Muscle layer of duodenum (tissue), 2 donors: ENCODE results near the gene FEV.
"Not testable (repeated sequence)": the region's sequence is repeated elsewhere in the genome, so short reads cannot be mapped to it uniquely, and the experiment has no call there.

Experiments used
- H3K27ac ChIP-seq: one replicate; pipeline ENCODE4 v1.7.0; 2013; ENCODE audit warnings: mild to moderate bottlenecking, low read length
- H3K27me3 ChIP-seq: one replicate; pipeline ENCODE4 v1.7.0; 2013; ENCODE audit warnings: low read depth, mild to moderate bottlenecking, control low read depth, low read length
- H3K36me3 ChIP-seq, 2 donors: one replicate each; pipeline ENCODE4 v1.7.0; 2013; ENCODE audit warnings: low read length in 2 of 2, control low read depth in 1 of 2, mild to moderate bottlenecking in 1 of 2; ENCODE audit not compliant: insufficient read depth in 2 of 2, control insufficient read depth in 1 of 2
- H3K4me1 ChIP-seq, 2 donors: one replicate each; pipeline ENCODE4 v1.7.0; 2013; ENCODE audit warnings: low read length in 2 of 2, mild to moderate bottlenecking in 2 of 2, control low read depth in 1 of 2, moderate library complexity in 1 of 2; ENCODE audit not compliant: insufficient read depth in 2 of 2, control insufficient read depth in 1 of 2
- H3K4me3 ChIP-seq, 2 donors: one replicate each; pipeline ENCODE4 v1.7.0; 2013; ENCODE audit warnings: low read length in 2 of 2, low read depth in 1 of 2, mild to moderate bottlenecking in 1 of 2
- H3K9me3 ChIP-seq, 2 donors: one replicate each; pipeline ENCODE4 v1.7.0; 2013; ENCODE audit warnings: low read length in 2 of 2, control low read depth in 1 of 2, mild to moderate bottlenecking in 1 of 2; ENCODE audit not compliant: control insufficient read depth in 1 of 2
- donor health status: healthy.

FEV gene

GRCh38 chr2:218952160-218952559 lies 32.8 kb downstream of the FEV start:
- Histone ChIP-seq H3K36me3 (no peaks in the 10 kb centered on the region), H3K27ac (no peak overlapping the region), H3K4me1 (no peaks in the 10 kb centered on the region), H3K4me3 (no peak overlapping the region), H3K9me3 (no peaks in the 10 kb centered on the region), H3K27me3 (peaks cover 6% of the 10 kb centered on the region)

- Histone ChIP-seq H3K4me1 (no peaks in the 10 kb centered on the region), H3K4me3 (no peak overlapping the region), H3K27ac (no peak overlapping the region), H3K27me3 (no peaks in the 10 kb centered on the region), H3K36me3 (no peaks in the 10 kb centered on the region), H3K9me3 (no peaks in the 10 kb centered on the region)
These were observed 38.4 kb downstream of the FEV start for GRCh38 chr2:218946621-218947020.

GRCh38 chr2:218944759-218945404 lies 40.1 kb downstream of the FEV start:
- Histone ChIP-seq H3K27ac (no peak overlapping the region), H3K9me3 (no peaks in the 10 kb centered on the region), H3K4me1 (no peaks in the 10 kb centered on the region), H3K36me3 (no peaks in the 10 kb centered on the region), H3K27me3 (no peaks in the 10 kb centered on the region), H3K4me3 (no peak overlapping the region)

GRCh38 chr2:218931751-218932150 lies 53.2 kb downstream of the FEV start:
- H3K9me3 ChIP-seq, H3K4me3 ChIP-seq, H3K27ac ChIP-seq, H3K36me3 ChIP-seq, H3K4me1 ChIP-seq, H3K27me3 ChIP-seq: not testable (repeated sequence)
